Mammary epithelial cell (primary cell): ENCODE data around the gene DNAH14.

ENCODE experiments used
- EZH2 ChIP-seq: IDR thresholded peaks from 2 replicates; pipeline ENCODE4 v1.6.1; 2012; ENCODE audit warnings: low read length, inconsistent platforms, borderline replicate concordance
- TF ChIP-seq, protein P1 (sequence below), 2 donors: IDR thresholded peaks in 1 of 2; conservative IDR thresholded peaks in 1 of 2; 2 replicates each; pipeline ENCODE4 v1.5.1; 2011 to 2012; ENCODE audit warnings: inconsistent platforms in 2 of 2, low read length in 2 of 2, mild to moderate bottlenecking in 2 of 2, control low read depth in 1 of 2, low read depth in 1 of 2; ENCODE audit not compliant: insufficient read depth in 1 of 2; ENCODE audit errors: extremely low read depth in 1 of 2

- TF ChIP-seq, protein P1, sequence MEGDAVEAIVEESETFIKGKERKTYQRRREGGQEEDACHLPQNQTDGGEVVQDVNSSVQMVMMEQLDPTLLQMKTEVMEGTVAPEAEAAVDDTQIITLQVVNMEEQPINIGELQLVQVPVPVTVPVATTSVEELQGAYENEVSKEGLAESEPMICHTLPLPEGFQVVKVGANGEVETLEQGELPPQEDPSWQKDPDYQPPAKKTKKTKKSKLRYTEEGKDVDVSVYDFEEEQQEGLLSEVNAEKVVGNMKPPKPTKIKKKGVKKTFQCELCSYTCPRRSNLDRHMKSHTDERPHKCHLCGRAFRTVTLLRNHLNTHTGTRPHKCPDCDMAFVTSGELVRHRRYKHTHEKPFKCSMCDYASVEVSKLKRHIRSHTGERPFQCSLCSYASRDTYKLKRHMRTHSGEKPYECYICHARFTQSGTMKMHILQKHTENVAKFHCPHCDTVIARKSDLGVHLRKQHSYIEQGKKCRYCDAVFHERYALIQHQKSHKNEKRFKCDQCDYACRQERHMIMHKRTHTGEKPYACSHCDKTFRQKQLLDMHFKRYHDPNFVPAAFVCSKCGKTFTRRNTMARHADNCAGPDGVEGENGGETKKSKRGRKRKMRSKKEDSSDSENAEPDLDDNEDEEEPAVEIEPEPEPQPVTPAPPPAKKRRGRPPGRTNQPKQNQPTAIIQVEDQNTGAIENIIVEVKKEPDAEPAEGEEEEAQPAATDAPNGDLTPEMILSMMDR (conservative IDR thresholded peaks at IDR 0.05 in 1 of 2, IDR thresholded peaks at IDR 0.05 in 1 of 2; ENCODE audit: extremely low read depth in 1 of 2, insufficient read depth in 1 of 2, low read depth in 1 of 2, low read length in 2 of 2), result no peak
- TF ChIP-seq EZH2, result no peak
Measured at GRCh38 chr1:224920930-224921329, 8.5 kb upstream of the DNAH14 start.
